Gastrocnemius medialis (tissue), 4 donors: ENCODE measurements around the gene FAS. TPM values are rescaled to one million over a fixed set of nuclear protein-coding genes. Genes with fewer than 3 reads are reported as not detected.

Experiments used
- ATAC-seq, 2 donors: fragments of 150-250 bp; one replicate each; pipeline ENCODE4 v1.9.1; 2016
- DNase-seq, 2 donors: peaks; one replicate each; pipeline ENCODE4 v3.0.0-alpha.2; 2019
- H3K27ac ChIP-seq, 4 donors: fragments of 200-600 bp; sonication (generic); 1 replicate in 1 of 4; 2 replicates in 3 of 4; pipeline ENCODE4 v1.5.1; 2016 to 2018; ENCODE audit warnings: mild to moderate bottlenecking in 2 of 4, moderate library complexity in 1 of 4
- H3K27me3 ChIP-seq, 3 donors: fragments of 200-600 bp; sonication (generic) in 2 of 3; 1 replicate in 1 of 3; 2 replicates in 2 of 3; pipeline versions ENCODE4 v1.5.1 to v1.6.0; 2016 to 2019; ENCODE audit warnings: mild to moderate bottlenecking in 1 of 3, moderate library complexity in 1 of 3
- H3K36me3 ChIP-seq, 2 donors: fragments of 200-600 bp; sonication (generic) in 1 of 2; one replicate each; pipeline ENCODE4 v1.5.1; 2017 to 2018
- H3K4me1 ChIP-seq, 2 donors: fragments of 200-600 bp; sonication (generic) in 1 of 2; one replicate each; pipeline ENCODE4 v1.5.1; 2016 to 2017; ENCODE audit warnings: mild to moderate bottlenecking in 2 of 2
- H3K4me3 ChIP-seq, 4 donors: fragments of 200-600 bp; sonication (generic) in 3 of 4; 1 replicate in 1 of 4; 2 replicates in 3 of 4; pipeline ENCODE4 v1.5.1; 2016 to 2019; ENCODE audit warnings: mild to moderate bottlenecking in 2 of 4
- H3K9me3 ChIP-seq, 3 donors: fragments of 200-600 bp; sonication (generic) in 2 of 3; 1 replicate in 1 of 3; 2 replicates in 2 of 3; pipeline ENCODE4 v1.5.1; 2016 to 2019
- POLR2A ChIP-seq, 2 donors: fragments of 450-650 bp; IDR thresholded peaks; one replicate each; pipeline ENCODE4 v1.6.1; 2017; ENCODE audit warnings: antibody characterized with exemption in 2 of 2, mild to moderate bottlenecking in 2 of 2, moderate library complexity in 2 of 2
- in situ Hi-C, 4 donors: fragments of 200-750 bp; cut with MboI; loops; one replicate each; pipeline versions ENCODE4 v1.15.0 to v1.8.0; 2017; ENCODE audit warnings: low sequenced_read_pairs in 4 of 4
- intact Hi-C: fragments of 100-400 bp; cut with DNase I; formaldehyde crosslinking; loops from one replicate; pipeline ENCODE4 v1.15.1; 2023; ENCODE audit warnings: low total_unique reads
- total RNA-seq, 4 donors: library from RNA; depleted of rRNA; stranded (reverse); fragments of >200 nt; gene quantifications; one replicate each; pipeline versions ENCODE4 v1.1.0 to v1.2.3, GENCODE V29; 2016
- TF ChIP-seq, protein P1 (sequence below), 5 experiments: fragments of 450-650 bp in 3 of 5; fragments of 200-600 bp in 2 of 5; sonication (generic) in 2 of 5; IDR thresholded peaks in 4 of 5; conservative IDR thresholded peaks in 1 of 5; 1 replicate in 4 of 5; 2 replicates in 1 of 5; pipeline ENCODE4 v1.5.1; 2016 to 2019; ENCODE audit warnings: antibody characterized with exemption in 5 of 5, mild to moderate bottlenecking in 3 of 5, moderate library complexity in 3 of 5

The FAS gene
- total RNA-seq, 4 donors from 2014 or later, result 2.7 to 5.9 (median 4.9) TPM

DNA sequence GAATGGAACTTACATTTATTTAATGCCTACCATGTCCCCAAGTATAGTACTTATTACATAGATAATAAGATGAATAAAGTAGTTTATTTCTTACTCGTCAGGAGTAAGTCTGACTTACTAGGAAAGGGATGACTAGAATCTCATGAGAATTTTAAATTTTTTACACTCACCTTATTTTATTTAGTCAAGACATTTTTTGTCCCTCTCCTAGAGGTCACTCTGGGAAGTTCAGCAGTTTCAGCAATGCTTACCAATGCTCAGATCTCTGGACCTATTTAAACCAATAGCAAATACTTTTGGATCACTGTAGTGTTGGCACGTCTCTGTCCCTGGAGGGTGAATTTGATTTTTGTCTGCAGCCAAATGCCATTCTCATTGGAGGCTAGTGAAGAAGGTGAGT is 27.3 kb upstream of the FAS start:
- H3K36me3 ChIP-seq, result no peaks in the 10 kb centered on the region
- DNase-seq, result no peak
- no peaks in the 10 kb centered on the region for H3K9me3 ChIP-seq
- TF ChIP-seq POLR2A (IDR thresholded peaks at IDR 0.05), result no peak
- TF ChIP-seq, protein P1, sequence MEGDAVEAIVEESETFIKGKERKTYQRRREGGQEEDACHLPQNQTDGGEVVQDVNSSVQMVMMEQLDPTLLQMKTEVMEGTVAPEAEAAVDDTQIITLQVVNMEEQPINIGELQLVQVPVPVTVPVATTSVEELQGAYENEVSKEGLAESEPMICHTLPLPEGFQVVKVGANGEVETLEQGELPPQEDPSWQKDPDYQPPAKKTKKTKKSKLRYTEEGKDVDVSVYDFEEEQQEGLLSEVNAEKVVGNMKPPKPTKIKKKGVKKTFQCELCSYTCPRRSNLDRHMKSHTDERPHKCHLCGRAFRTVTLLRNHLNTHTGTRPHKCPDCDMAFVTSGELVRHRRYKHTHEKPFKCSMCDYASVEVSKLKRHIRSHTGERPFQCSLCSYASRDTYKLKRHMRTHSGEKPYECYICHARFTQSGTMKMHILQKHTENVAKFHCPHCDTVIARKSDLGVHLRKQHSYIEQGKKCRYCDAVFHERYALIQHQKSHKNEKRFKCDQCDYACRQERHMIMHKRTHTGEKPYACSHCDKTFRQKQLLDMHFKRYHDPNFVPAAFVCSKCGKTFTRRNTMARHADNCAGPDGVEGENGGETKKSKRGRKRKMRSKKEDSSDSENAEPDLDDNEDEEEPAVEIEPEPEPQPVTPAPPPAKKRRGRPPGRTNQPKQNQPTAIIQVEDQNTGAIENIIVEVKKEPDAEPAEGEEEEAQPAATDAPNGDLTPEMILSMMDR (IDR thresholded peaks at IDR 0.05 in 4 of 5, conservative IDR thresholded peaks at IDR 0.05 in 1 of 5), result no peak
- intact Hi-C loops (no loop called here), in situ Hi-C loops (no loop called here)
- no peak for ATAC-seq
- H3K27me3 ChIP-seq, result no peaks in the 10 kb centered on the region
- peaks cover 0 to 3% of the 10 kb centered on the region in 2 donors for H3K4me1 ChIP-seq
- H3K4me3 ChIP-seq, result no peak overlapping the region
- no peak overlapping the region for H3K27ac ChIP-seq

DNA sequence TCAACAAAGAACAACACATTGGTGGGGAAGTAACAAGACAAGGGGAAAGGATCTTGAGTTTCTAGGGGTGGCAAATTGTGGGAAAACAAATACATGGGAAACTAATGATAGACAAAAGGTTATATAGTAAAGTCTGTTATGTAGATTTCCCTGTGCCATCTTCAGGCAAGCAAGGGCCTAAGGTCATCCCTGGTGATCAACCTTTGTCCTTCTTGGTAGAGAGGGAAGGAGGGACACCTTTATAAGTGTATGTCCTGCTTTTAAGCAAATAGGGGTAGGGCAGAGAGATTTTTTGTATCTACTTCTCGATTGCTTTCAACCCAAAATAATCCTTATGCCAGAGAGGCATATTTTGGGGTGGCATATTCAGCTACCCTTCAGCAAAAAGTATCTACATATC is 26.2 kb upstream of the FAS start:
- Histone ChIP-seq H3K4me3 (no peak overlapping the region), H3K27me3 (no peaks in the 10 kb centered on the region), H3K27ac (no peak overlapping the region), H3K4me1 (peaks cover 0 to 4% of the 10 kb centered on the region in 2 donors), H3K36me3 (no peaks in the 10 kb centered on the region), H3K9me3 (no peaks in the 10 kb centered on the region)
- in situ Hi-C loops, result no loop called here
- DNase-seq (no peak), ATAC-seq (no peak)
- no peak for TF ChIP-seq POLR2A (IDR thresholded peaks at IDR 0.05)
- TF ChIP-seq, protein P1 (IDR thresholded peaks at IDR 0.05 in 4 of 5, conservative IDR thresholded peaks at IDR 0.05 in 1 of 5), result no peak
- intact Hi-C loops, result no loop called here

- H3K27ac ChIP-seq, result no peak overlapping the region
- TF ChIP-seq, protein P1 (IDR thresholded peaks at IDR 0.05 in 4 of 5, conservative IDR thresholded peaks at IDR 0.05 in 1 of 5), result no peak
- no peak for TF ChIP-seq POLR2A (IDR thresholded peaks at IDR 0.05)
Observed at GRCh38 chr10:88964869-88965415, 25.7 kb upstream of the FAS start.

DNA sequence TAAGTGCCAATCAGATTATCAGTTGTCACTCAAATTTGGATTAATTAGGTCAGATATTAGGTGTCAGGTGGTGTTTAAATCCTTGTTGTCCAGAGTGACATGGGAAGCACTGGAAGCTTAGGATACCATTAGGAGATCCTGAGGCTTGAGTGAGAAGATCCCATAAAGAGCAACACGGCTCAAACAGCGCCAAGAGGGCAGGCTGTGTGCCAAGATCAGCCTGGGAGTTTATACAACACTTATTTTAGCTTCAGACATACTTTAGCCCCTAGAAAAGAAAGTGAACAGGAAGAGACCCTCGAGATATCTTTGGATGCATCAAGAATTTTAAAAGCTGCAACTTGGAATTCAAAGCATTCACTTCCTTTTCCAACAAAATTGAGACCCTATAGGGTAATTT is 23.8 kb upstream of the FAS start:
- in situ Hi-C loops, result no loop called here
- H3K4me1 ChIP-seq, result peaks cover 0 to 7% of the 10 kb centered on the region in 2 donors
- intact Hi-C loops, result no loop called here
- TF ChIP-seq, protein P1 (IDR thresholded peaks at IDR 0.05 in 4 of 5, conservative IDR thresholded peaks at IDR 0.05 in 1 of 5), result no peak
- TF ChIP-seq POLR2A (IDR thresholded peaks at IDR 0.05), result no peak
- H3K4me3 ChIP-seq, result no peak overlapping the region
- no peaks in the 10 kb centered on the region for H3K36me3 ChIP-seq
- H3K9me3 ChIP-seq, result no peaks in the 10 kb centered on the region
- no peak overlapping the region for H3K27ac ChIP-seq
- DNase-seq (no peak), ATAC-seq (no peak)
- no peaks in the 10 kb centered on the region for H3K27me3 ChIP-seq

More at GRCh38 chr10:88964869-88965415, 25.7 kb upstream of the FAS start:
- Histone ChIP-seq H3K27me3 (no peaks in the 10 kb centered on the region), H3K4me3 (no peak overlapping the region), H3K4me1 (peaks cover 0 to 7% of the 10 kb centered on the region in 2 donors), H3K9me3 (no peaks in the 10 kb centered on the region), H3K36me3 (no peaks in the 10 kb centered on the region)
- intact Hi-C loops, result no loop called here
- in situ Hi-C loops, result no loop called here
- DNase-seq, result no peak
- ATAC-seq, result no peak

GRCh38 chr10:88968391-88968790 is 22.2 kb upstream of the FAS start:
- DNase-seq, result no peak
- Histone ChIP-seq H3K27me3 (no peaks in the 10 kb centered on the region), H3K36me3 (no peaks in the 10 kb centered on the region), H3K9me3 (no peaks in the 10 kb centered on the region), H3K4me3 (no peak overlapping the region), H3K4me1 (peaks cover 0 to 7% of the 10 kb centered on the region in 2 donors), H3K27ac (peak overlapping the region in 1 of 4 donors; percentile 38)
- TF ChIP-seq, protein P1 (IDR thresholded peaks at IDR 0.05 in 4 of 5, conservative IDR thresholded peaks at IDR 0.05 in 1 of 5), result no peak
- no peak for TF ChIP-seq POLR2A (IDR thresholded peaks at IDR 0.05)
- in situ Hi-C loops (no loop called here), intact Hi-C loops (no loop called here)
- no peak for ATAC-seq
